Peyer's patch (tissue), 4 donors: ENCODE measurements around the gene PTAFR.

Source experiments
- POLR2A ChIP-seq, 2 donors: fragments of 450-650 bp; IDR thresholded peaks; one replicate each; pipeline ENCODE4 v1.5.1; 2017; ENCODE audit warnings: antibody characterized with exemption in 2 of 2, mild to moderate bottlenecking in 2 of 2, moderate library complexity in 2 of 2
- TF ChIP-seq, protein P1 (sequence below), 6 experiments: fragments of 450-650 bp in 4 of 6; fragments of 200-600 bp in 2 of 6; sonication (generic) in 1 of 6; IDR thresholded peaks; one replicate each; pipeline ENCODE4 v1.5.1; 2017 to 2019; ENCODE audit warnings: antibody characterized with exemption in 6 of 6, mild to moderate bottlenecking in 3 of 6, moderate library complexity in 1 of 6

- TF ChIP-seq, protein P1, sequence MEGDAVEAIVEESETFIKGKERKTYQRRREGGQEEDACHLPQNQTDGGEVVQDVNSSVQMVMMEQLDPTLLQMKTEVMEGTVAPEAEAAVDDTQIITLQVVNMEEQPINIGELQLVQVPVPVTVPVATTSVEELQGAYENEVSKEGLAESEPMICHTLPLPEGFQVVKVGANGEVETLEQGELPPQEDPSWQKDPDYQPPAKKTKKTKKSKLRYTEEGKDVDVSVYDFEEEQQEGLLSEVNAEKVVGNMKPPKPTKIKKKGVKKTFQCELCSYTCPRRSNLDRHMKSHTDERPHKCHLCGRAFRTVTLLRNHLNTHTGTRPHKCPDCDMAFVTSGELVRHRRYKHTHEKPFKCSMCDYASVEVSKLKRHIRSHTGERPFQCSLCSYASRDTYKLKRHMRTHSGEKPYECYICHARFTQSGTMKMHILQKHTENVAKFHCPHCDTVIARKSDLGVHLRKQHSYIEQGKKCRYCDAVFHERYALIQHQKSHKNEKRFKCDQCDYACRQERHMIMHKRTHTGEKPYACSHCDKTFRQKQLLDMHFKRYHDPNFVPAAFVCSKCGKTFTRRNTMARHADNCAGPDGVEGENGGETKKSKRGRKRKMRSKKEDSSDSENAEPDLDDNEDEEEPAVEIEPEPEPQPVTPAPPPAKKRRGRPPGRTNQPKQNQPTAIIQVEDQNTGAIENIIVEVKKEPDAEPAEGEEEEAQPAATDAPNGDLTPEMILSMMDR (IDR thresholded peaks at IDR 0.05): no peak
- no peak for TF ChIP-seq POLR2A (IDR thresholded peaks at IDR 0.05)
Measured at GRCh38 chr1:28099050-28099769, 77.3 kb downstream of the PTAFR start.
